Uterus (tissue), 2 donors: ENCODE measurements around the gene LPAR1.

ENCODE experiments used
- CTCF ChIP-seq, 4 experiments: fragments of 200-600 bp in 2 of 4; fragments of 450-650 bp in 2 of 4; sonication (generic) in 2 of 4; IDR thresholded peaks; one replicate each; pipeline ENCODE4 v1.5.1; 2016 to 2019; ENCODE audit warnings: antibody characterized with exemption in 4 of 4, mild to moderate bottlenecking in 2 of 4, moderate library complexity in 1 of 4
- POLR2A ChIP-seq, 2 donors: fragments of 450-650 bp; IDR thresholded peaks; one replicate each; pipeline ENCODE4 v1.6.1; 2016; ENCODE audit warnings: antibody characterized with exemption in 2 of 2, mild to moderate bottlenecking in 1 of 2, moderate library complexity in 1 of 2

- no peak for TF ChIP-seq CTCF (IDR thresholded peaks at IDR 0.05)
- TF ChIP-seq POLR2A (IDR thresholded peaks at IDR 0.05): no peak
These were observed 71.1 kb downstream of the LPAR1 start for GRCh38 chr9:110967196-110967595.
